HS-5 (cell line): ENCODE data around the gene SULT1A3.
"Not testable (repeated sequence)": the region's sequence is repeated elsewhere in the genome, so short reads cannot be mapped to it uniquely, and the experiment has no call there.

Source experiments
- DNase-seq: peaks from one replicate; pipeline ENCODE4 v3.0.0-alpha.2; 2012; ENCODE audit warnings: low read depth

SULT1A3 gene

DNA sequence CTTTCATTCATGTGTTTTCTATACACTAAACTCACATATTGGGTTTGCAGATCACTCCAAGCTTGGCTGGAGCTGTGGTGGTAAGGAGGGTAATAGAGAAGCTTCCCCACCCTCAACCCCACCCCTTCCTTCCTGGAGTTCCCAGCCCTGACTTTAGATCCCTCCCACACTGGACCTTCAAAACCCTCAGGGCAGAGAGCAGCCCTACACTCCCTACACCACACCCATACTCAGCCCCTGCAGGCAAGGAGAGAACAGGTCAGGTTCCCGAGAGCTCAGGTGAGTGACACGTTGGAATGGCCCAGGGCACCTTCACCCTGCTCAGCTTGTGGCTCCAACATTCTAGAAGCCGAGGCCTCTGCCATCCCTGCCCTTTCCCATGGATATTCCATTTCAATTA, at the start of gene SULT1A3:
SULT1A3 (plus strand) TSS at position 207 of the 400 bp plus-strand sequence. CDS start 1,474 bp downstream, outside the sequence.
- not testable (repeated sequence) for DNase-seq

DNA sequence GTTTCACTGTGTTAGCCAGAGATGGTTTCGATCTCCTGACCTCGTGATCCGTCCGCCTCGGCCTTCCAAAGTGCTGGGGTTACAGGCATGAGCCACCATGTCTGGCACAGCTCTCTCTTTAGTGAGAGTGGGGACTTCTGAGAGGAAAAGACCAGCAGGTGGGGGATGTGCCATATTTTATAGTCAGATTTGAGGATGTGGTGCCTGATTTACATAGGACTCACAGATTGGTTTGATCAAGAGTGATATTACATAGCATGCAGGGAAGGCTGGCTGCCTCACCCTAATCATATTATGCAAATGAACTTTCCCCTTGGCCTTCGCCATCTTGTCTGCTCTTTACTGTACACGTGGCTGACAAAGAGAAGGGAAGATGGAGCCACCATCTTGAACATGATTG, 48.0 kb upstream of the SULT1A3 start:
- DNase-seq = no peak

DNA sequence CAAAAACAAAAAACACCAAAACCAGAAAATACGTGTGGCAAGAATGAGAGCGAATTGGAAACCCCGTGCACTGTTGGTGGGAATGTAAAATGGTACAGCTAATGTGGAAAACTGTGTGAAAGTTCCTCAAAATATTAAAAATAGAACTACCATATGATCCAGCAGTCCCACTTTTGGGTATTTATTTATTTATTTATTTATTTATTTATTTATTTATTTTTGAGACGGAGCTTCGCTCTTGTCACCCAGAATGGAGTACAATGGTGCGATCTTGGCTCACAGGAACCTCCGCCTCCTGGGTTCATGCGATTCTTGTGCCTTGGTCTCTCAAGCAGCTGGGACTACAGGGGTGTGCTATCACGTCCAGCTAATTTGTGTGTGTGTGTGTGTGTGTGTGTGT, 46.5 kb upstream of the SULT1A3 start:
- DNase-seq = no peak

DNA sequence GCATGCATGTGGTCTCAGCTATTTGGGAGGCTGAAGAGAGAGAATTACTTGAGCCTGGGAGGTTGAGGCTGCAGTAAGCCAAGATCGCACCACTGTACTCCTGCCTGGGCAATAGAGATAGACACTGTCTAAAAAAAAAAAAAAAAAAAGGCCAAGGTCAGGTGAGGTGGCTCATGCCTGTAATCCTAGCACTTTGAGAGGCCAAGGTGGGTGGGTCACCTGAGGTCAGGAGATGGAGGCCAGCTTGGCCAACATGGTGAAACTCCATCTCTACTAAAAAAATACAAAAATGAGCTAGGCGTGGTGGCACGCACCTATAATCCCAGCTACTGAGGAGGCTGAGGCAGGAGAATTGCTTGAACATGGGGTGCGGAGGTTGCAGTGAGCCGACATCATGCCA, 43.9 kb upstream of the SULT1A3 start:
- DNase-seq = no peak

DNA sequence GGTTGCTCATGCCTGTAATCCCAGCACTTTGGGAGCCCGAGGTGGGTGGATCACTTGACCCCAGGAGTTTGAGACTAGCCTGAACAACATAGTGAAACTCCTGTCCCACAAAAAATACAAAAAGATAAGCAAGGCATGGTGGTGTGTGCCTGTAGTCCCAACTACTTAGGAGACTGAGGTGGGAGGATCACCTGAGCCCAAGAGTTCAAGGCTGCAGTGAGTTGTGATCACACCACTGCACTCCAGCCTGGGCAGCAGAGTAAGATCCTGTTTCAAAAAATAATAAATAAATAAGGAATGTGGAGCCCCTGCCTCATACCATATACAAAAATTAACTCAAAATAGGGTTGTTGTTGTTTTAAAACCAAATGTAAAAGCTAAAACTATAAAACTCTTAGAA, 41.8 kb upstream of the SULT1A3 start:
- no peak for DNase-seq

DNA sequence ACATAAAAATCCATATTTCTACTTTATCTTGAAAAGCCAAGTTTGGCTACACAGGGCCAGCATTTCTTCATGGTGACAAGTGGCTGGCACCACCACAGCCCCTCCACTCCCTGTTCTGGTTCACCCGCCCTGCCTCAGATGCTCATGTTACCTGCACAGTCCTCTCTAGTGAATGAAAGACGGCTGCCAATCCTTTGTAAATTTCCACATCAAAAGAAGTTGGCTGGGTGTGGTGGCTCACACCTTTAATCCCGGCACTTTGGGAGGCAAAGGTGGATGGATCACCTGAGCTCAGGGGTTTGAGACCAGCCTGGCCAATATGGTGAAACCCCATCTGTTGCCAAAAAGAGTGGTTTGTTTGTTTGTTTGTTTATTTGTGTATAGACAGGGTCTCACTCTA, 35.5 kb upstream of the SULT1A3 start:
- DNase-seq = no peak

DNA sequence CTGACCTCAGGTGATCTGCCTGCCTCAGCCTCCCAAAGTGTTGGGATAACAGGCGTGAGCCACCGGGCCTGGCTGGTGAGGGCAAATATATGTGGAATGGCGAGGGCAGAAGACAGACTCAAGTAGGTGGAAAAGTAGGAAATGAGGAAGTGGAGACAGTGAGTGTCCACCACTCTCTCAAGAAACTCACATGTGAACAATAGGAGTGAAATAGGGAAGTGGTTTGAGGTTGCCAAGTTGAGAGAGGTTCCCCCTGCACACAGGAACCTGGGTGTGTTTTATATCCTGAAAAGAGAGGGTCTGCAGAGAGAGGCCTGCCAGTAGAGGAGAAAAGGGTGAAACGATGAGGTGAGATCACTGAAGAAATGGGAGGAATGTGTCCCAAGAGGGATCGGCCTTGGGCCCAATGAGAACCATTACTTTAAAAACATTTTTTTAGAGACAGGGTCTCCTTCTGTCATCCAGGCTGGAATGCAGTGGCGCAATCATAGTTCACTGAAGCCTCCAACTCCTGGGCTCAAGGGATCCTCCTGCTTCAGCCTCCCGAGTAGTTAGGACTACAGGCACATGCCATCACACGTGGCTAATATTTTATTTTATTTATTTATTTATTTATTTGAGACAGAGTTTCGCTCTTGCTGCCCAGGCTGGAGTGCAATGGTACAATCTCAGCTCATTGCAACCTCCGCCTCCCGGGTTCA, 32.7 kb upstream of the SULT1A3 start:
- no peak for DNase-seq

DNA sequence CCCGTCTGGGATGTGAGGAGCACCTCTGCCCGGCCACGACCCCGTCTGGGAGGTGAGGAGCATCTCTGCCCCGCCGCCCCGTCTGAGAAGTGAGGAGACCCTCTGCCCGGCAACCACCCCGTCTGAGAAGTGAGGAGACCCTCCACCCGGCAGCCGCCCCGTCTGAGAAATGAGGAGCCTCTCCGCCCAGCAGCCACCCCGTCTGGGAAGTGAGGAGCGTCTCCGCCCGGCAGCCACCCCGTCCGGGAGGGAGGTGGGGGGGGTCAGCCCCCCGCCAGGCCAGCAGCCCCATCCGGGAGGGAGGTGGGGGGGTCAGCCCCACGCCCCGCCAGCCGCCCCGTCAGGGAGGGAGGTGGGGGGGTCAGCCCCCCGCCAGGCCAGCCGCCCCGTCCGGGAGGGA, 30.3 kb upstream of the SULT1A3 start:
- DNase-seq = not testable (repeated sequence)

DNA sequence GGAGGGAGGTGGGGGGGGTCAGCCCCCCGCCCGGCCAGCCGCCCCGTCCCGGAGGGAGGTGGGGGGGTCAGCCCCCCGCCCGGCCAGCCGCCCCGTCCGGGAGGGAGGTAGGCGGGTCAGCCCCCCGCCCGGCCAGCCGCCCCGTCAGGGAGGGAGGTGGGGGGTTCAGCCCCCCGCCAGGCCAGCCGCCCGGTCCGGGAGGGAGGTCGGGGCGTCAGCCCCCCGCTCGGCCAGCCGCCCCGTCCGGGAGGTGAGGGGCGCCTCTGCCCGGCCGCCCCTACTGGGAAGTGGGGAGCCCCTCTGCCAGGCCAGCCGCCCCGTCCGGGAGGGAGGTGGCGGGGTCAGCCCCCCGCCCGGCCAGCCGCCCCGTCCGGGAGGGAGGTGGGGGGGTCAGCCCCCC, 29.6 kb upstream of the SULT1A3 start:
- DNase-seq = not testable (repeated sequence)

DNA sequence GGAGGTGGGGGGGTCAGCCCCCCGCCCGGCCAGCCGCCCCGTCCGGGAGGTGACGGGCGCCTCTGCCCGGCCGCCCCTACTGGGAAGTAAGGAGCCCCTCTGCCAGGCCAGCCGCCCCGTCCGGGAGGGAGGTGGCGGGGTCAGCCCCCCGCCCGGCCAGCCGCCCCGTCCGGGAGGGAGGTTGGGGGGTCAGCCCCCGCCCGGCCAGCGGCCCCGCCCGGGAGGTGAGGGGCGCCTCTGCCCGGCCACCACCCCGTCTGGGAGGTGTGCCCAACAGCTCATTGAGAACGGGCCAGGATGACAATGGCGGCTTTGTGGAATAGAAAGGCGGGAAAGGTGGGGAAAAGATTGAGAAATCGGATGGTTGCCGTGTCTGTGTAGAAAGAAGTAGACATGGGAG, 28.9 kb upstream of the SULT1A3 start:
- not testable (repeated sequence) for DNase-seq

DNA sequence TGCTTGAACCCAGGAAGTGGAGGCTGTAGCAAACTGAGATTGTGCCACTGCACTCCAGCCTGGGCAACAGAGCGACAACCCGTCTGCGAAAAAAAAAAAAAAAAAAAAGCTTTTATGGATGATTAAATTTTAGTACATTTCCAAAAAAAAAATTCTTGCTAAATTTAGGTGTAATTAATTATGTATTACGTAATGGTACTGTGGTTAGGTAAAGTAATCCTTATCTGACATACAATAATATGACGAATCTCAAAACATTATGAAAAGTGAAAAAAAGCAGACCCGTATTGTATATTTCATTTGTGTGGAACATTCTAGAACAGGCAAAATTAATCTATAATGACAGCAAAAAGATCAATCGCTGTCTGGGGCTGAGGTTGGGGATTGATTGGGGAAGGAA, 26.0 kb upstream of the SULT1A3 start:
- no peak for DNase-seq

DNA sequence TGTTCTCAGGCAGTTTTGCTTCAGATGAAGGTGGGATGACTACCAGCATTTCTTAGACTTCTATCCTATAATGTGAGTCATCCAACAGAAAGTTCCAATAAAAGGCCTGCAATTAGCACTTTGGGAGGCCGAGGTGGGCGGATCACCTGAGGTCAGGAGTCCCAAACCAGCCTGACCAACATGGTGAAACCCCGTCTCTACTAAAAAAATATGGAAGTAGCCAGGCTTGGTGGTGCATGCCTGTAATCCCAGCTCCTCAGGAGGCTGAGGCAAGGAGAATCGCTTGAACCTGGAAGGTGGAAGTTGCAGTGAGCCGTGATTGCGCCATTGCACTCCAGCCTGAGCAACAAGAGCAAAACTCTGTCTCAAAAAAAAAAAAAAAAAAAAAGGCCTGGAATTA, 22.2 kb upstream of the SULT1A3 start:
- DNase-seq = not testable (repeated sequence)

DNA sequence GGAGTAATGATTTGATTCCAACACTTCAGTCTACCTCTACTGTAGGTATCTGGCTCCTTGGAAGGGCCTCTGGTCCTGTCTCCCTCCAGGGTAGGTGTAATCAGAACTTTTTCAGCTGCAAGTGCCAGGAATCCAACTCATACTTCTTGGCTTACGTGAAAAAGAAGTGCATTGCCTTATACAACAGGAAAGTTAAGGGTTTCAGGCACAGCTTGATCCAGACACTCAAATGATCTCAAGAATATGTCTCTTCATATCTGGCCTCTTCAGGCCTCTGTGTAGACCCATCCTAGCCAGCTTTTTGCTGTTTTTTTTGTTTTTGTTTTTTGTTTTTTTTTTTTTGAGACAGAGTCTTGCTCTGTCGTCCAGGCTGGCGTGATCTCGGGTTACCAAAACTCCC, 19.9 kb upstream of the SULT1A3 start:
- DNase-seq = no peak

DNA sequence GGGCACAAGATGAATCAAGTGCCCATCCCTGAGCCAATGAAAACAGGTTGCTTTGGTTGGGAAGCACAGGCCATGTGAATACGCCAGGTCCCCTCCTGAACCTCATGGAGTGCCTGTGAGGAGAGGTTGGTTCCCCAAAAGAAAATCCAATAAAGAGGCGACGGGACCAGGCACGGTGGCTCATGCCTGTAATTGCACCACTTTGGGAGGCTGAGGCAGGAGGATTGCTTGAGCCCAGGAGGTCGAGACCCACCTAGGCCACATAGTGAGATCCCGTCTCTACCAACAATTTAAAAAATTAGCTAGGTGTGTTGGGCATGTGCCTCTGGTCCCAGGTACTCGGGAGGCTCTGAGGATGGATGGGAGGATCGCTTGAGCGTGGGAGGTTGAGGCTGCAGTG, 19.1 kb upstream of the SULT1A3 start:
- DNase-seq = no peak

DNA sequence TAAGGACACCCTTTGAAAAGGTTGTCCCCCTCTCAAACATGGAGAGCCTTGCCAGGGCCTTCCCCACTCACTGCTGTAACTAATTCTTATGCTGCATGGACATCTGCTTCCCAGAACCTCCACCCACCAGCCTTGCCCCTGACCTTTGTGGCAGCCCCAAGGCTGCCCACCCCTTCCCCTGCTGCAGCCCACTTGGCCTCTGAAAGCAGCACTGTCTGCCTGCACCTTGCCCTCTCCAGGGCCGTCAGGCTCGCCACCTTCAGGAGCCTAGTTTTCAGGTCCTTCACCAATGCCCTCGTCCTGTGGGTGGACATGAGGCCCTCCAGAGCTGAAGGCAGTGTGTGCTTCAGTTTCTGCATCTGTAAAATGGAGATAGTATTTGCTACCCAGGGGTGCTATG, 18.3 kb upstream of the SULT1A3 start:
- no peak for DNase-seq

DNA sequence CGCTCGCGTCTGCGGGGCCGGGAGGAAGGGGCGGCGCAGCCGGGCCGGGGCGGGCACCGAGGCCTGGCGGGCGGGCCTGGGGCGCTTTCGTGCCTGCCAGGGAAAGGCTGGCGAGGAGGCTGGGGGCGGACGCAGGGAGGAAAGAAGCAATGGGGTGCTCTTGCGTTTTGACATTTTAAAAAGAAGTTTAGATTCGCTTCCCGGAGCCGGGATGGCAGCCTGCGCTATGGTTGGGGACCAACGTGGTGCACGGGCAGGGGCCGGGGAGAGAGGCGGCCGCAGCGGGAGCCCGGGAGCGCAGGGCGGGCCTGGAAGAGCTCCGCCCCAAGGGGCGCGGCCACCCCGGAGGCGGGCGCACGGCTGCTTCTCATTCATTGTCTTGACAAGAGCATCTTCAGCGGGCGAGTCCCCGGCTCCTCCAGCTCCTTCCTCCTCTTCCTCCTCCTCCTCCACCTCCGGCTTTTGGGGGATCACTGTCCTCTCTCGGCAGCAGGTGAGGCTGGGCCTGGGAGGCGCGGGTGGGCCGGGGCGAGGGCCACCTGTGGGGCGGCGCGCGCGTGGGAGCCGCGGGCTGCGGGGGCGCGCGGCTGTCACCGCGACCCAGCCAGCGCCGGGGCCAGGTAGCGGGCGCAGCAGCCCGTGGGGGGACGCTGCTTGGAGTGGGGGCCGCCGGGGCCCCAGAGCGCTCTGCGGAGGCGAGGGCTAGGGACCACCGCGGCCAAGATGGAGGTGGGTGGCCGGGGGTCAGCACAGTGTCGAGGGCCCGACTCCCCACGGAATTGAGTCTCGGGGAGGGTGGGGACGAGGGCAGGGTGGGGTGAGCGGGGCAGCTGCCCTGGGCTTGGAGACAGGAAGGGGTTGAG, 15.6 kb upstream of the SULT1A3 start, which contains the start of gene CORO1A:
CORO1A (plus strand) TSS at position 370 of the 863 bp plus-strand sequence. CDS start 1,608 bp downstream, outside the sequence.
- peak; percentile 28 for DNase-seq

DNA sequence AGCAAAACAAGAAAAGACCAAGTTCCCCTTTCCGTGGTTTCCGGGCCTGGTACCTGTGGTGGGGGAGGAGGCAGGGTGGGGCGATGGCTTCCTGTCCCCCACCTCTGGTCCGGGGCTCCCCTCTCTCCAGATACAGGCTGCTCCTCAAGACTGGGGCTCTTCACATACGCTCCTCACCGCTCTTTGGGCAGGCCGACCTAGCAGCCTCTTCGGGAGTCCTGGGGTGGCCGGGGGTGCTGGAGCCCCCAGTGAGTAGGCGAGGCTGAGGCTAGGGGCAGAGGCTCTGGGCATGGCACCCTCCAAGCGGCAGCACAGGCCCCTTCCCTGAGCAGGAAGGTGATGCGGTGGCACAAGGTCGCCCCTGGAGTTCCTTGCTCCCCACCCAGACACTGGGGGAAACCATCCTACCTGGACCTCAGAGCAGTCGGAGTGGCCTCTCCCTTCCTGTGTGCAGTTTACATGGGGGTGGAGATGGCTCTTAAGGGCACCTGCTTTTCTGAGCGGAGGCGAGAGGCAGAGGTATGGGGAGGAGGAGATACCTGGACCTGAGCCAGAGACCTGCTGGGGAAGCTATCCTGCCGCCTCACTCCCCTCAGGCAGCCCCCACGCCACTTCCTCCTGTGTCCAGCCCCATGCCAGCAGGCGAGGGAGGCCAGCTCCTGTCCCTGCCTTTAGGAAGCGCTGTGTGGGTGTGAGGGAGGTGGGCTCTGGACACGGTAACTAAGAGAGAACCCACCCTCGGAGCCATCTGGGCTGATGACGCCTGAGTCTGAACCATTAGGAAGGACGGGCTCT, 14.8 kb upstream of the SULT1A3 start:
- DNase-seq = no peak

DNA sequence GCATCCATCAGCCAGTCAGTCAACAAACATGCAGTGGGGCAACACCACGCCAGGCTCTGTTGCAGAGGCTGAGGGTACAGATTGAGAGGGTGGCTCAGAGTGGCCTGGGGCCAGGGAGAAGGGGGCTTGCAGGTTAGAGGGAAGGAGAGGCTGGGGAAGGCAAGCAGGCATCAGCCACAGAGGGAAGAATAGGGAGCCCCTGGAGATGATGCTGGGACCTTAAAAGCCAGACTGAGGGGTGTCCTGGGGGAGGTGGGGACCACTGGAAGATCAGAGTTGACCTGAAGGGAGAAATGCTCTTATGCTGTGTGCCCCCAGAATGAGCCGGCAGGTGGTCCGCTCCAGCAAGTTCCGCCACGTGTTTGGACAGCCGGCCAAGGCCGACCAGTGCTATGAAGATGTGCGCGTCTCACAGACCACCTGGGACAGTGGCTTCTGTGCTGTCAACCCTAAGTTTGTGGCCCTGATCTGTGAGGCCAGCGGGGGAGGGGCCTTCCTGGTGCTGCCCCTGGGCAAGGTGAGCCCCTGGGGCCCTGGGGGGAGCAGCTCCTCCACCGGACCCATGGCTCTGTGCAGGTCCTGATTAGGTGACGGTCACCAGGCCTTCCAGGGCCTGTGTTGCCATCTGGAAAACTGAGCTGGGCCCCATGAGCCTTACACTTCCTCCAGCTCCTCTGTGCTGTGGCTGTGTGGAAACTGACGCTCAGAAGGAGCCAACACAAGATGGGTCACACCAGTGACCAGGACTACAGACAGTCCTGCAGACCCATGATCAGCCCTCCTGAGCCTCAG, 14.0 kb upstream of the SULT1A3 start:
- DNase-seq = no peak

DNA sequence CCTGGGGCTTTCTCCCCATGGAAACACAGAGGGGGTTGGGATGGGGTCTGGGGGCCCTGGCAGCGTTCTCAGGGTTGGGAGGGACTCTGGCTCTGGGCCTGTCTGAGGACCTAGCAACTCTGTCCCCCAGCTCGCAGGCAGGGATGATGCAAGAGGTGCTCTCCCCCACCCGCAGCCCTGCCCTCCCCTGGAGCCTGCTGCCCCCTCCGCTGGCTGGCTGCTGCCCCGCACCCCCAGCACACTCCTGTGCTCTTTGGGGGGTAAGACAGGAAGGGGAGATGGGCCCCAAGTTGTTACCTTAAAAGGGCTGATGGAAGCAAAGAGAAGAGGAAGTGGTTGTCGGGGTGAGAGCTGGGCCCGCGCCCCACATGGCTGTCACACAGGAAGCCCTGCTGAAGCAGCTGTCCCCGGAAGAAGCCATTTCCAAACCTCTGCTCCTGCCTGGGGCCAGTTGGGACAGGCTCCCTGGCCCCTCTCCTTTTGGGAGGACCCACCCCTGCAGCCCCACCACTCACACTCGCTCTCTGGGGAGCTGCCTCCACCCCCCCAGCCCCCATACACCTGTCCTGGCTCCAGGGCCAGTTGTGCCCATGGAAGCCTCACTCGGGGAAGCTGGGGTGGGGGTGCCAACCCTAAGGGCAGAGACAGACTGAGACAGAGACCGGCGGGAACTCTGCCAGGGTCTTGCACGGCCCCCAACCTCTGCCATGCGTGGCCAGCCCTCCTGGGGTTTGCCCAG, 13.2 kb upstream of the SULT1A3 start:
- DNase-seq = no peak

DNA sequence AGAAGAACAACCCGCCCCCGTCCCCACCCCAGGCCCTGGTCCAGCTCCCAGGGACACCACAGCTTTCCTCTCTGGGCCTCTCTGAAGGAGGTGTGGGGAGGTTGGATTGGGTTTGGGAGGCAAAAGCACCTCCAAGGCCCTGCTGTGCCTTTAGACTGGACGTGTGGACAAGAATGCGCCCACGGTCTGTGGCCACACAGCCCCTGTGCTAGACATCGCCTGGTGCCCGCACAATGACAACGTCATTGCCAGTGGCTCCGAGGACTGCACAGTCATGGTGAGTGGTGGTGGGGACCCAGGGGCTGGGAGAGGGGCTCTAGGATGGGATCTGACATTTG, 12.6 kb upstream of the SULT1A3 start:
- DNase-seq = no peak
